Osteoblast (primary cell): Measurements from ENCODE around the gene SLC27A5. TPM values are rescaled to one million over a fixed set of nuclear protein-coding genes. Genes with fewer than 3 reads are reported as not detected.
A peak's percentile ranks its signal among the peaks of the same experiment; 100 is the strongest.
"Not testable (repeated sequence)": the region's sequence is repeated elsewhere in the genome, so short reads cannot be mapped to it uniquely, and the experiment has no call there.

Source experiments
- DNase-seq: peaks from one replicate; pipeline ENCODE4 v3.0.0; 2011; ENCODE audit warnings: low spot score, mixed read lengths; ENCODE audit not compliant: insufficient read length; ENCODE audit errors: missing footprints
- H2AFZ ChIP-seq: 2 replicates; pipeline ENCODE4 v1.6.0; 2011; ENCODE audit warnings: mild to moderate bottlenecking, low read length
- H3K27ac ChIP-seq: 2 replicates; pipeline ENCODE4 v1.5.1; 2011; ENCODE audit warnings: mild to moderate bottlenecking, low read depth, low read length, moderate library complexity
- H3K27me3 ChIP-seq: 2 replicates; pipeline ENCODE4 v1.6.0; 2012; ENCODE audit warnings: mild to moderate bottlenecking, control low read depth, inconsistent platforms, low read length, moderate library complexity; ENCODE audit not compliant: insufficient read depth
- H3K36me3 ChIP-seq: 2 replicates; pipeline ENCODE4 v1.5.1; 2011; ENCODE audit warnings: mild to moderate bottlenecking, low read length, control low read depth, moderate library complexity; ENCODE audit not compliant: insufficient read depth
- H3K4me1 ChIP-seq: 2 replicates; pipeline ENCODE4 v1.5.1; 2011; ENCODE audit warnings: mild to moderate bottlenecking, low read length, control low read depth, moderate library complexity; ENCODE audit not compliant: insufficient read depth
- H3K4me2 ChIP-seq: 2 replicates; pipeline ENCODE4 v1.6.0; 2011; ENCODE audit warnings: mild to moderate bottlenecking, low read length; ENCODE audit not compliant: insufficient read depth
- H3K4me3 ChIP-seq: fragments of 200-600 bp; sonication (generic); 3 replicates; pipeline ENCODE4 v1.5.1; 2012; ENCODE audit warnings: mild to moderate bottlenecking, low read length, inconsistent platforms; ENCODE audit not compliant: insufficient read depth
- H3K79me2 ChIP-seq: 2 replicates; pipeline ENCODE4 v1.6.0; 2012; ENCODE audit warnings: mild to moderate bottlenecking, low read length, control low read depth, inconsistent platforms; ENCODE audit not compliant: insufficient read depth
- H3K9me3 ChIP-seq: 2 replicates; pipeline ENCODE4 v1.5.1; 2011; ENCODE audit warnings: low read depth, low read length, control low read depth
- H4K20me1 ChIP-seq: 2 replicates; pipeline ENCODE4 v1.6.0; 2012; ENCODE audit warnings: mild to moderate bottlenecking, low read length, control low read depth; ENCODE audit not compliant: insufficient read depth
- CTCF ChIP-seq: IDR thresholded peaks from 2 replicates; pipeline ENCODE4 v1.5.1; 2011; ENCODE audit warnings: mild to moderate bottlenecking, low read depth, low read length, moderate library complexity; ENCODE audit errors: extremely low read depth
- total RNA-seq: library from RNA; depleted of rRNA; stranded (reverse); fragments of >200 nt; gene quantifications from 2 replicates; pipeline ENCODE4 v1.2.3, GENCODE V29; 2012

SLC27A5 gene
- total RNA-seq, 1 donor: 6.5 TPM

- TF ChIP-seq CTCF: no peak
- H3K9me3 ChIP-seq: no peaks in the 10 kb centered on the region
Observed at GRCh38 chr19:58474291-58474996, 37.3 kb downstream of the SLC27A5 start.

GRCh38 chr19:58473775-58474174, 38.0 kb downstream of the SLC27A5 start:
- no peak for TF ChIP-seq CTCF
- no peak overlapping the region for H3K4me2 ChIP-seq
- H3K27ac ChIP-seq: peak overlapping the region; percentile 96
- H3K79me2 ChIP-seq: peaks cover 13% of the 10 kb centered on the region
- no peak overlapping the region for H2AFZ ChIP-seq
- no peaks in the 10 kb centered on the region for H3K9me3 ChIP-seq
- H3K36me3 ChIP-seq: peaks cover 15% of the 10 kb centered on the region
- no peaks in the 10 kb centered on the region for H3K27me3 ChIP-seq
- H3K4me3 ChIP-seq: no peak overlapping the region
- H4K20me1 ChIP-seq: peaks cover 12% of the 10 kb centered on the region
- no peak for DNase-seq
- H3K4me1 ChIP-seq: peaks cover 18% of the 10 kb centered on the region

More at GRCh38 chr19:58474291-58474996, 37.3 kb downstream of the SLC27A5 start:
- peak overlapping the region; percentile 80 for H3K4me3 ChIP-seq
- H3K4me1 ChIP-seq: peaks cover 18% of the 10 kb centered on the region
- peak overlapping the region; percentile 95 for H3K4me2 ChIP-seq
- peak; percentile 96 for DNase-seq
- H4K20me1 ChIP-seq: peaks cover 6% of the 10 kb centered on the region
- H3K36me3 ChIP-seq: peaks cover 15% of the 10 kb centered on the region
- H3K27me3 ChIP-seq: no peaks in the 10 kb centered on the region
- no peak overlapping the region for H2AFZ ChIP-seq
- H3K27ac ChIP-seq: peak overlapping the region; percentile 96
- peaks cover 6% of the 10 kb centered on the region for H3K79me2 ChIP-seq

- H3K27ac ChIP-seq: no peak overlapping the region
- DNase-seq: no peak
- H3K4me2 ChIP-seq: no peak overlapping the region
Observed at GRCh38 chr19:58471736-58472135, 40.1 kb downstream of the SLC27A5 start.

GRCh38 chr19:58470837-58471543, 40.8 kb downstream of the SLC27A5 start:
- H3K27me3 ChIP-seq, H3K4me2 ChIP-seq, DNase-seq, H3K27ac ChIP-seq, H2AFZ ChIP-seq, H3K4me3 ChIP-seq, H3K9me3 ChIP-seq: not testable (repeated sequence)
- Histone ChIP-seq H3K4me1 (peaks cover 19% of the 10 kb centered on the region), H3K36me3 (peaks cover 15% of the 10 kb centered on the region), H4K20me1 (peaks cover 20% of the 10 kb centered on the region), H3K79me2 (peaks cover 28% of the 10 kb centered on the region)

More at GRCh38 chr19:58471736-58472135, 40.1 kb downstream of the SLC27A5 start:
- Histone ChIP-seq H4K20me1 (peaks cover 20% of the 10 kb centered on the region), H3K4me3 (no peak overlapping the region), H3K36me3 (peaks cover 15% of the 10 kb centered on the region), H3K4me1 (peaks cover 16% of the 10 kb centered on the region), H3K27me3 (no peaks in the 10 kb centered on the region), H3K9me3 (no peaks in the 10 kb centered on the region), H3K79me2 (peaks cover 28% of the 10 kb centered on the region), H2AFZ (no peak overlapping the region)
- TF ChIP-seq CTCF: no peak
